Activated CD4-positive, alpha-beta T cell treated with anti-CD3 and anti-CD28 coated beads, Interleukin-2, amount 50 U/mL, for 16 hours (primary cell): ENCODE results near the gene COL5A1.
"Not testable (repeated sequence)": the region's sequence is repeated elsewhere in the genome, so short reads cannot be mapped to it uniquely, and the experiment has no call there.

ENCODE experiments used
- DNase-seq: peaks from one replicate; pipeline ENCODE4 v3.0.0-alpha.2; 2020

The COL5A1 gene

DNA sequence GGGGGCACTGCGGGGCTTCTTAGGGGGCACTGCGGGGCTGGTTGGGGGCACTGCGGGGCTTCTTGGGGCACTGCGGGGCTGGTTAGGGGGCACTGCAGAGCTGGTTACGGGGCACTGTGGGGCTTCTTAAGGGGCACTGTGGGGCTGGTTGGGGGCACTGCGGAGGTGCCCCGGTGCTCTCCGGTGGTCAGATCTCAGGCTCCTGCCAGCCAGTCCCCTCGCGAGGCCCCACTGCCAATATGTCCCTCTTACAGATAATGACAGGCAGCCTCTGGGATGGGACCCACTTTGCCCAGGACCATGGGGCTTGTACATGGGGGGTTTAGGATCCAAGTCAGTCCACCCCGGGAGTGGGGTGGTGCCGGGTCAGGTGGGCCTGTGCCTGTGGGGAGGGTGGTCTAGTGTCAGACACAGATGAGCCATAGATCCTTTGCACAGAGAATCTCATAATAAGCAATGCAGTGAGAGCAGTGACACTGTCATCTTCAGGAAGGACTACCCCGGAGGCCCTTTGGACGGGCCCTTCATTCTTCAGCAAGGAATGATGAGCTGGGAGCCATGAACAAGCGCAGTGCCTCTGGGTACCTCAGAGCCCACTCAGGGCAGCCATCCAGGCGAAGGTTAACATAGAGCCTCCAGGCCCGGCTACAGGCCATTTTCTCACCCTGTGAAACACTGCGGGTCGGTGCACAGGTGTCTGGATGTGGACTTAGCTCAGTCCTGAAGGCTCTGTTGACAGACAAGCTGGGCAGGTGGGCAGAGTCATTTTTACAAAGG, 38.2 kb downstream of the COL5A1 start:
- DNase-seq = no peak

DNA sequence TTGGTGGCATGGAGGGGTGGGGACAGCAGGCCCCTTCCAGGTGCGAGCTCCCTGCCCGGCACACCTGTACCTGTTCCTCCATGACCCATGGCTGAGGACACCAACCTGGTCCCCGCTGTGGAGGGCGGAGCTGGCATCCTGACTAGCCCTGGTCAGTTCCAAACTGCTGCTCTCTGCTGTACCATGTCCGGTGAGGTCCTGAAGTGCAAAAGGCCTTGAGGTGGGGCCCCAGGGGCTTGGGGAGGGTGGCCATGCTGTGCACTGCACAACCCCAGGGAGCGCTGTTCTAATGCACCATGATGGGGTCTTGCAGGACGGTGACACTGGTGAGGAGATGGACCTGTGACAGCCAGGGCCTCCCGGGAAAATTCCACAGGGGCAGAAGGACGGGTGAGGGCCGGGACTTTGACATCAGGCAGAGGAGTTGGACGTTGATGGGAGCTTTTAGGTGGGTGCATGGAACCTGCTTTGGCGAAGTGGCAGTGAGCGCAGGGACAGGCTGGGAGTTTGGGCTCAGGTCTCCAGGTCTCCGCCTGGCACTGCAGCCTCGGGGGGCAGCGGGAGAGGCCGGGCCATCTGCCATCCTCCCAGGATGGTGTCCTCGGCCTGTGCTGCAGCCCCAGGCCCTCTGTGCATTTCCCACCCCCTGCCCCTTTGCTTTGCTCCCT, 38.9 kb downstream of the COL5A1 start:
- DNase-seq = no peak

DNA sequence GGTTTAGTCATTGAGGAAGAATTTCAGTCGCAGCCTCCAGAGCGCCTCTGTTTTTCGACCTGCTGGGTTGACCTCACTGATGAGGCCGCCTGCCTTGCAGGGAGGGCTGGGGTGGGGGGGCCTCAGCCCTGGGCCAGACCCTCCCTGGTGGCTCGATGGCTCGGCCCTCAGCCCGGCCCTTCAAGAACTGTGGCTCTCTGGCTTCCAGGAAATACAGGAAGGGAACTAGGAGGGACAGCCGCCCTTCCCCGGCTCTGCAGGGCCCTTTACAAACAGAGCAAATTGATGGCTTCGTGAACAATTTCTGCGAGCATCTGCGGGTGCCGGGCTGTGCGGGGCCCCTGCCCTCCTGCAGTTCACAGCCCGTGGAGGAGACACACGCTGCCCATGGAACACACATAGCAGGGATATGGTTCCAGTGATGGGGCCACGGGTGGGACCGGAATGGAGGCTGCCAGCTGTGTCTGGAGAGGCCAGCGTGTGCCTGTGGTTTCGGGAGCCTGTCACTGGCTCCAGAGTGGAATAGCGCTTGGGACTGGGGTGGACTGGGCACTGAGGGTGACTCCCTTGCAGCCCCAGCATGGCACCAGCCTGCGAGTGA, 39.6 kb downstream of the COL5A1 start:
- DNase-seq = no peak

DNA sequence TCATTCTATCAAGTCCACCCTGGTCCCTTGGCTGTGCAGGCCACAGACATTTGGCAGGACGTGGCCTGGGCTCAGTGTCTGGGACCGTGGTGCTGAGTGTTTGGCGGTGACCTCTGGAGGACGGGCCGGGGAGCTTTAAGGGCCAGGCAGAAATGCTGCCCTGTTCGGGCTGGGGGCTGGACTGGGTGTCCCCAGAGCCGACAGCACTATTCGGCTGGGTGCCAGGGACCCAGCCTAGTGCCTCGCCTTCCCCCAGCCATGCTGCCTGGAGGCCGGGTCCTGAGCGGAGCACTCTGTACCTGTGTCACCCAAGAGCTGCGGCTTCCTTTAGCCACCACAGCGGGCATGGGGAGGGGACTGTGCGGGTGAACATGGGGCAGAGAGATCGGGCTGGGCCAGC, 40.4 kb downstream of the COL5A1 start:
- DNase-seq = no peak

DNA sequence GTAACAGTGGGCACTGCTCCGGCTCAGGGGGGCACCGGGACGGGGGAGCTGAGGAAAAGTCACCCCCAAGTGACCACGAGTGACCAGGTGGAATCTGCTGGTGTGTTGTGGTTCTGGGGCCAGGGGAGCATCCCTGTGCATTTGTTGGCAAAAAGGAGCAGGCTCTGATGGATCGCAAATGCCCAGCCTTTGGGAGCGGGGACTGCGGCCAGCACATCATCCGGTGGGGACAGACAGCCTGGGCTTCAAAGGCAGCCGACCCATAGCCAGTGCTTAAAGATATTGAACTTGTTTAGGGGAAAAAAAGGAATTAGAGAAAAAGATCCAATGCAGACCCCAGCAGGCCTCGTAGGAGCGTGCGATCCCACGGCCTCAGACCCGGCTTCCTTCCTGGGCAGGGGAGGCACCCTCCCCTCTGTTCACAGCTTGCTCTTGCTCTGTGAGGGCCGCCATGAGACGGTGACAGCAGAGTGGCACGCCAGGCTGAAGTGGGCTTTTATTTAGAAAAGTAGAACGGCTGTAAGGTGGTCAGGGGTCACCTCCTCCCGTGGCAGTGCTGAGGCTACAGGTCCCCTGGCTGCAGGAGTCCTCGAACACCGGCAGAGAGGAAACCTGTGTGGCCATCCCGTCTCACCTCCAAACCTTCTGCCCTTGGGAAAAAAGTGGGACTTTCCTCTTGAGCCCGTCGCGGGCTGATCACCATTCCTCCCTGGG, 41.2 kb downstream of the COL5A1 start:
- DNase-seq = no peak

DNA sequence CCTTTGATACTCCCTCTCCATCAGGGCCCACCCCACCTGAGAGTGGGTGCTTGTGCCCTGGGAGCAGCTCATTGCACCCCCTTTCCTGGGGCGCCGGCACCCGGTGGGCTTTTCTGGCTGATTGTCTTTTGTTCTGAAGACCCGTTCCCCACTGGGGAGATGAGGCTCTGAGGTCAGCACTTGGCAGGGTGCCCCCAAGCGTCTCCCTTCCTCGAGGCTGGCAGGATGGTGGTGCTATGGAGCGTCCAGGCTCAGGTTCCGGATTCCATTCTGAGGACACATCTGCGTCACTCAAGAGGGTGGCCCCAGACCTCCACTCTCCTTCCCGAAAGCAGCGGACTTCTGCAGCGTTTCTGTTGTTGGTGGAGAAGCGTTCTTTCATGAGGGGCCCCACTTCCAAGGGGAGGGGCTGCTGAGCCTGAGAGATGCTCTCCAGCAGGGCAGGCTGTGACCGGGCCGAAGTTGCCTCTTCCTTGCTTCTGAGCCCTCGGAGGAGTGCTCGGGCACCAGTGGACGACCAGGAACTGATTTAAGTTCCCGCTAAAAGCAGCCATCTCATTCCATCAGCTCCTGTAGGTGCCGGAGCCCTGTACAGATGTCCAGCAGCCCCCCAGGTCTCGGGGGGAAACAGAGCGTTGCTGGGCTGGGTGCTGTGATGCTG, 42.2 kb downstream of the COL5A1 start:
- DNase-seq = no peak

DNA sequence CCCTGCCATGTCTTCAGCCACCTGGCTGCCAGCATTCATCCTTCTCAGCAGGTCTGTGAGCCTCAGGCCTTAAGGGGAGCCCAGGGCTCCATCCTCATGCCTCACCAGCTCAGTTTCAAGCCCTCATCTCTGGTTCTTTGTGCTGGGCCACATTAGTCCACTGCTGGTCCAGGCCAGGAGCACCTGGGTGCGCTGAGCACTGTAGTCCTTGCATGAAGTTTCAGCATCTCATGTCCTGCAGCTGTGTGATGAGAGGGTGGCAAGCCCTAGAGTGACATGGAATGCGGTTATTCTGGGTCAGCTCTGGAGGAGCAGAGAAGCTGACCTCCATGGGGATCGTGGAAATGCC, 42.7 kb downstream of the COL5A1 start:
- DNase-seq = no peak

DNA sequence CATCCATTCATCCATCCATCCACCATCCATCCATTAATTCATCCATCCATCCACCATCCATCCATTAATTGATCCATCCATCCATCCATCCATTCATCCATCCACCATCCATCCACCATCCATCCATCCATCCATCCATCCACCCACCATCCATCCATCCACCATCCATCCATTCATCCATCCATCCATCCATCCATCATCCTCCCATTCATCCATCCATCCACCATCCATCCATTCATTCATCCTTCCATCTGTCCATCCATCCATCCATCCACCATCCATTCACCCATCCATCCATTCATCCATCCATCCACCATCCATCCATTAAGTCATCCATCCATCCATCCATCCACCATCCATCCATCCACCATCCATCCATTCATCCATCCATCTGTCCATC, 43.3 kb downstream of the COL5A1 start:
- DNase-seq = not testable (repeated sequence)

DNA sequence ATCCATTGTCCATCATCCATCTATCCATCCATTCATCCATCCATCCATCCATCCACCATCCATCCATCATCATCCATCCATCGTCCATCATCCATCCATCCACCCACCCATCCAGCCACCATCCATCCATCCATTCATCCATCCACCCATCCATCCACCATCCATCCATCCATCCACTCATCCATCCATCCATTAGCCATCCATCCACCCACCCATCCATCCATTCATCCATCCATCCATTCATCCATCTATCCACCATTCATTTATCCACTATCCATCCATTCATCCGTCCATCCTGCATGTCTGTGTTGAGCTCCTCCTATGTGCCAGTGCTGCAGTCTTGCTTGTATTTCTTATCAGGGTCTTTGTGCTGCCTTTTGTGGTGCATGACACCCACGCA, 44.2 kb downstream of the COL5A1 start:
- no peak for DNase-seq

DNA sequence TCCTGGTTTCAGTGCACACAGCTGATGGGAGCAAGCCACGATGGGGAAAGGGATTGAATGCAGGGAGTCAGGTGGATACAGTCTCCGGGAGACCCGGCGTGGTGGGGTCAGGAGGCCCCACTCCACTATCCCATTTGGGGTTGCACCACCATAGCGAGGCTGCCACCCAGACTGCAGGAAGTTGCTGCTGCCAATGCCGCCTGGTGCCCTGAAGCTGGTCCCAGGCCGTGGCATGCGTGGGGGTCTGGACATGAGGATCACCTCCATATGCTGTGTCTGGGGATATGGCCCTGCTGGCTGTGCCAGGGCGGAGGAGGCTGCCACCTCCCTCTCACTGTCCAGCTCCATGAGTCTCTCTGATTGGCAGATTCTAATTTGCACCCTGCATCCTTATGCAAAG, 45.3 kb downstream of the COL5A1 start:
- DNase-seq = no peak

DNA sequence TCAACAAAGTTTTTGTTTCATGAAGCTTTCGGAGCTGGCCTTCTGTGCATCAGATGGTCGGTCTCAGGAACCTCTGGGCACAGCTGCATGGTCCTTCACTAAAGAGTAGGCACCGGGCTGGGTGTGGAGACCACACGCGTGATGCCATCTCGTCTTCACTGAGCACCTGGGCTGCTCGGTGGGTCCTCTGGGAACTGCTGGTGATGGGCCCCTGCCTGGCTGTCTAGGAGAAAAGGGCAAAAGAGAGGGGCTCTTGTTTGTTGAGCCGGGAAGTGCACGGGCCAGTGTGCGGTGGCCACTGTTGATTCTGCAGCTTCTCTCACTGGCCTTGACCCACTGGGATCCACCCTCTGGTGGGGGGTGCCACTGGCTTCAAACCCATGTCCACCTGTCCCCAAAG, 46.0 kb downstream of the COL5A1 start:
- no peak for DNase-seq

DNA sequence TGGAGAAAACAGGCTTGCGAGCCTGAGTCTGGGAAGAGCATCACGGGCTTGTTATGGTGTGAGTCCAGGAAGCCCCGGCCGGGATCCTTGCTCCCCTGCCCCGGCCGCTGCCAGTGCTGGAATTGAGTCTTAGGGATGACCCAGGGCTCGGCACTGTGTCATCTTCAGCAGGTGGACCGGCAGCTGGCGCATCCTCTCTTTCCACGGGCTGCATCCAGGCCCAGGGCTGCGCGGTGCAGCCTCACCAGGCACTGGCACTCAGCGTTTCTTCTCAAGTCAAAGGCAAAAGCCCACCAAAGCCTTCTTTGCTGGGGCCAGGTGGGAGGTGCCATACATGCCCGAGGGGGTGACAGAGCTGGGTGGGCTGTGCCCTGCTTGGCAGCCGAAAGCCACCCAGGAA, 46.6 kb downstream of the COL5A1 start:
- DNase-seq = no peak

DNA sequence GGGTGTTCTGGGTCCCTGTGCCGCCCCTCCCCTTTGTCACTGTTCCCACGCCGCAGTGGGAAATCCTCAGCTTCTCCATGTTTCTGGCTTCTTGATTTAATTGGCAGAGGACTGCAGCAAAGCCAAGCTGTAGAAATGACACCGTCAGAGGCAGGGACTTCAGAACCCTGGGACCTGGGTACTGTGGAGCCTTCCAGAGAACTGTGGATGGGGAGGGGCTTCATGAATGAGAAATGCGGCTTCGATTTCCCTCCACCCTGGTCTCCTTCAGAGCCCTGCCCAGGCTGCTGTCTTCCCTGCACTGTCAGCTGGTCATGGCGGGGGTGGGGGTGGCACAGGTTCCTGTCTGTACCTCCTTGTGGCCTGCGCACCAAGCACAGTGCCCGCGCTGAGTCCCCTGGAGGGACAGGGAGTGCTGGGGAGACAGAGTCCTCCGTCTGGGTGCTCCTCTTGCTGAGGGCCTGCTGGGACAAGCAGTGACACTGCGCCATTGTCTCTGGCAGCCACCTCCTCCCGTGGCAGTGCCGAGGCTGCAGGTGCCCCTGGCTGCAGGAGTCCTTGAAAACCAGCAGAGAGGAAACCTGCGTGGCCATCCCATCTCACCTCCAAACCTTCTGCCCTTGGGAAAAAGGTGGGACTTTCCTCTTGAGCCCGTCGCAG, 47.2 kb downstream of the COL5A1 start:
- no peak for DNase-seq

DNA sequence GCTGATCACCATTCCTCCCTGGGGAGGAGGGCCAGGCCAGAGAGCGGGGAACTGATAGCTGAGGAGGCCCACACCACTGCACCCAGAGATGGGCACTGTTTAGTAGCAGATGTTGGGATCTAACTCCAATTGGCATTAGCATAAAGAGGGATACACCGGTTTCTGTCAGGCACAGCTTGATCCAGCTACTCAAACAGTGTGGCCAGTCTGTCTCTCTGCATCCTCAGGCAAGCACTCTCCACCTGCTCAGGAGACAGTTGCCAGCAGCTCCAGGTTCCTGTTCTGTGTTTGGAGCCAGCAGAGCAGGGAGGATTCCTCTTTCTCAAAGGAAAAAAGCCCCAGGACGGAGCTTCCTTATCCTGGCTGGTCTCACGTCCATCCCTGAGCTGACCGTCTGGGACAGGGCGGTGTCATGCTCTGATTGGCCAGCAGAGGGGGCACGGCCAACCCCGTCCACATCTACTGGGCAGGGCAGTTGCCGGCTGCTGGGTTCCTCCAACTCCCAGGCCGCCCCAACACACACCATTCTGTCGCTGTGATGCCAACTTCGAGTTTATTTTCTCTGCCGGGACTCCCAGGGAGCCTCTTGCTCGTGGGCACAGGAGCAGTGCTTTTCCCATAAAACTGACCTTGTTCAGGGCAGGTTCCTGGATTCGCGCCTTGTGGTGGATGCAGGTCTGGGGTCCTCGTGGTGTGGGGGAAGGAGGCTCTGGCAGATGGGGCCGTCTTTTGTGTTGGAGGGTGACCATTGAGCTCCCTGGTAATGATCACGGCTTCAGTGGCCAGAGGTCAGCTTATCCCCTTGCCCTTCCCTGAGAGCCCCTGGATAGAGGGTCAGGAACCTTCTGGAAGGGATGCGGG, 47.9 kb downstream of the COL5A1 start:
- DNase-seq = peak; percentile 18

DNA sequence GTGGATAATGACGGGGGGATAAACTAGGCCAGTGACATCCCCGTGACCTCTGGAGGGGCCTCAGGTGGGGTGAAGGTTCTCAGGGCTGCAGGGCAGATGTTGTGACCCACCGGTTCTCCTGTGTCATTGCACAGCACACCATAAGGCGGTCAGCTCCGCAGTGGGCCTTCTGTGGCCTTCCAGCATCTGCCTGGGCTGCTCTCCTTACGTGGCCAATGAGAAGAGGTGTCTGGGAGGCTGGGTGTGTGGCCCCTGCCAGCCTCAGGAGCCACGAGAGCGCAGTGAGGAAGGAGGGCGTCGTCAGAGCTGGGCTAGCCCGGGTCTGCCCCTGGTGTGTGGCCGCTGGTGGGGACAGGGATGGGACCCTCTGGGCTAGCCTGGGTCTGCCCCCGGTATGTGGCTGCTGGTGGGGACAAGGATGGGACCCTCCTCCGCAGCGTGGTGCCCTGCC, 48.7 kb downstream of the COL5A1 start:
- DNase-seq = no peak

DNA sequence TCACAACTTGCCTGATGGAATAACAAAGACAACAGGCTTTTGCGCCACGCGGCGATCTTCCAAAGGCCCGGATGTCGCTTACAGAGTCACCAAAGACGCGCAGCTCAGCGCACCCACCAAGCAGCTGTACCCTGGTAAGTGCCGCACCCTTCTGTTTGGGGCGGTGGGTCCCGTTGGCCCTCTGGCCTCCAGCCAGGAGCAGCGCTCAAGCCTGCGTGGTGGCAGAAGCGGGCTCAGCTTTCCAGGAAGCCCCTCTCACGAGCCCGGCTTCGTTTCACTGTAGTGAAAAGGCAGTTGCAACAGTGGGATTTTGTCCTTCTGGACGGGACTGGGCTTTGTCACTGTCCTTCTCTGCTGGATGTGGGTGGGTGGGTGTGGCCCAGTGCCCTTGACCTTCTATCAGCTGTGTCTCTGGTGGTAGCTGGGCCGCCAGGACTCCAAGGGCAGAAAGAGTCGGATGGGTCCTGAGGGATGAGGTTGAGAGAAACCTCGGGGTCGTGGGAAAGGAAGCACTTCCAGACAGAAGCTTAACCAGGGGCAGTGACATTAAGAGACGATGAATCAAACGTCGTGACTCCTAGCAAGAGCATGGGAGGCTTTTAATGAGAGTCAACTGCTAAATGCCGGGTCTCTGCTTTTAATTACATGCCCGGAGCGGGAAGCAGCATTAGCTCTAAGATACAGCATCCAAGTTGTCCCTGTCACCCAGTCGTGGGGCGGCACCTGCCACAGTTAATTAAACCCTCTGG, 49.5 kb downstream of the COL5A1 start:
- no peak for DNase-seq

DNA sequence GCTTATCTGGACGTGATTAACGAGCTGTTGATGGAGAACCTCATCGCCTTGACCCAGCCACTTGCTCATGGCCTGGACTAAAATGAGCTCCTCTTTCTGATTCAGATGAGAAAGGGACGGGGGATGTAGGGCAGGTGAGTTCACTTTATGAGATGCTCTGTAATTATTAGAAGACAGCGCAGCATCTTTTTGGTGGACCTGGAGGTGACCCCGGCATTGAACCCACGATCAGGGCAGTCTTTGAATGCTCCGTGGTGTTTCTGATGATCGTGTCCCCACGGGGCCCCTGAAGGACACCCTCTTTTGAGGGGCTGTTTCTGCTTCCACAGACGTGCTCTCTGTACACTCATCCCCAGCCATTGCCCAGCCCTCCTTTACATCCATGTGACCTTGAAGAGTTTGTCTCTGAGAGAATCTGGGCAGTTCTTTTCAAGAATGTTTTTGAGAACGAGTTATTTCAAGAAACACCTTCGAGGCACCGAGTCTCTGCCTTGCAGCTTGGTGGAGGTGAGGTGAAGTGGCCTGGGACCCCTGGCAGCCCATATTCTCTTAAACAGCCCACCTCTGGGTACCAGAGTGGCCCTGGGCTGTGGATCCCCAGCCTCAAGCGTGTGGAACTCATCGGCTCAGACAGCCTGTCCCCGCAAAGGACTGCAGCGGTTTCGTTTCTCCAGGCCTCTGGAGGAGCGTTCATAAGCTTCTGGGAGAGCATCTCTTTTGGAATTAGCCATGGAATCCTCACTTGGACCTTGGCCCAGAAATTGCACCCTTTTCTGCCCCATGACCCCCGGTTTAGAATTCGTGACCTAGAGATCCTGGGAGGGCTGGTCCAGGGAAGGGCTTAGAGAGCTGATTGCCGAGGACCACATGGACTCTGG, 50.3 kb downstream of the COL5A1 start:
- no peak for DNase-seq

DNA sequence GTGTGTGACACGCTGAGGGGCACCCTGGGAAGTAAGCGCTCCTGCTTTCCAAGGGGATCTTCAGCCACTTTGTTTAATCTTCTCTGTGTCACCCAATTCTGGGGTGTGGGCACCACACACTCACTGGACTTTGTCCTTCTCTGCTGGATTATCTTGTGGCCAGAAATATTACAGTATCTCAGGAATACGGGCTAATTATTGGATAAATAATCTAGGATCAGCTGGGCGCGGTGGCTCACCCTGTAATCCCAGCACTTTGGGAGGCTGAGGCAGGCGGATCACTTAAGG, 50.9 kb downstream of the COL5A1 start:
- DNase-seq = no peak

DNA sequence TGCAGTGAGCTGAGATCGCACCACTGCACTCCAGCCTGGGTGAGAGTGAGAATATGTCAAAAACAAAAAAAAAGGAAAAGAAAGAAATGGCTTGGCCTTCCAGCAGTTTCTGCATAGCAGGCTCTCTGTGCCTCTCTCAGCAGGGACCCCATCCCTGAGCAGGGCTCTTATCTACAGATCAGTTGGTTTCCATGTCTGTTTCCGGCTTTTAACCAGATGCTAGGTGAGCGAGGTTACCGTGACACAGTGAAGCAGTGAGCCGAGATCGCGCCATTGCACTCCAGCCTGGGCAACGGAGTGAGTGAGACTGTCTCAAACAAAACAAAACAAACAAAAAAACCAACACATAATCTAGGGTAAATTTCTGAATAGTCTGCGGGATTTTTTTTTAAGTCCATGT, 51.4 kb downstream of the COL5A1 start:
- DNase-seq = no peak
